Right lobe of liver (tissue), 4 donors: ENCODE data around the gene AIFM3.

Source experiments
- POLR2A ChIP-seq: fragments of 450-650 bp; IDR thresholded peaks from one replicate; pipeline ENCODE4 v1.6.1; 2017; ENCODE audit warnings: antibody characterized with exemption, mild to moderate bottlenecking
- TF ChIP-seq, protein P1 (sequence below), 4 donors: fragments of 200-600 bp in 3 of 4; fragments of 450-650 bp in 1 of 4; IDR thresholded peaks; one replicate each; pipeline versions ENCODE4 v1.5.1 to v1.8.0; 2016 to 2022; ENCODE audit warnings: antibody characterized with exemption in 4 of 4, mild to moderate bottlenecking in 2 of 4
- donor health status: DM: no; HTN: no; CAD: no.
- donor health status: DM: no; HTN: no; CAD: no.
- donor health status: DM: no; HTN: yes; CAD: no.

GRCh38 chr22:20993304-20994127 lies 26.5 kb downstream of the AIFM3 start:
- TF ChIP-seq, protein P1, sequence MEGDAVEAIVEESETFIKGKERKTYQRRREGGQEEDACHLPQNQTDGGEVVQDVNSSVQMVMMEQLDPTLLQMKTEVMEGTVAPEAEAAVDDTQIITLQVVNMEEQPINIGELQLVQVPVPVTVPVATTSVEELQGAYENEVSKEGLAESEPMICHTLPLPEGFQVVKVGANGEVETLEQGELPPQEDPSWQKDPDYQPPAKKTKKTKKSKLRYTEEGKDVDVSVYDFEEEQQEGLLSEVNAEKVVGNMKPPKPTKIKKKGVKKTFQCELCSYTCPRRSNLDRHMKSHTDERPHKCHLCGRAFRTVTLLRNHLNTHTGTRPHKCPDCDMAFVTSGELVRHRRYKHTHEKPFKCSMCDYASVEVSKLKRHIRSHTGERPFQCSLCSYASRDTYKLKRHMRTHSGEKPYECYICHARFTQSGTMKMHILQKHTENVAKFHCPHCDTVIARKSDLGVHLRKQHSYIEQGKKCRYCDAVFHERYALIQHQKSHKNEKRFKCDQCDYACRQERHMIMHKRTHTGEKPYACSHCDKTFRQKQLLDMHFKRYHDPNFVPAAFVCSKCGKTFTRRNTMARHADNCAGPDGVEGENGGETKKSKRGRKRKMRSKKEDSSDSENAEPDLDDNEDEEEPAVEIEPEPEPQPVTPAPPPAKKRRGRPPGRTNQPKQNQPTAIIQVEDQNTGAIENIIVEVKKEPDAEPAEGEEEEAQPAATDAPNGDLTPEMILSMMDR (IDR thresholded peaks at IDR 0.05), result no peak
- TF ChIP-seq POLR2A, result no peak
